ENCODE results near the gene CFTR.
A peak's percentile ranks its signal among the peaks of the same experiment; 100 is the strongest.
"Not testable (repeated sequence)": the region's sequence is repeated elsewhere in the genome, so short reads cannot be mapped to it uniquely, and the experiment has no call there.

The CFTR gene

DNA sequence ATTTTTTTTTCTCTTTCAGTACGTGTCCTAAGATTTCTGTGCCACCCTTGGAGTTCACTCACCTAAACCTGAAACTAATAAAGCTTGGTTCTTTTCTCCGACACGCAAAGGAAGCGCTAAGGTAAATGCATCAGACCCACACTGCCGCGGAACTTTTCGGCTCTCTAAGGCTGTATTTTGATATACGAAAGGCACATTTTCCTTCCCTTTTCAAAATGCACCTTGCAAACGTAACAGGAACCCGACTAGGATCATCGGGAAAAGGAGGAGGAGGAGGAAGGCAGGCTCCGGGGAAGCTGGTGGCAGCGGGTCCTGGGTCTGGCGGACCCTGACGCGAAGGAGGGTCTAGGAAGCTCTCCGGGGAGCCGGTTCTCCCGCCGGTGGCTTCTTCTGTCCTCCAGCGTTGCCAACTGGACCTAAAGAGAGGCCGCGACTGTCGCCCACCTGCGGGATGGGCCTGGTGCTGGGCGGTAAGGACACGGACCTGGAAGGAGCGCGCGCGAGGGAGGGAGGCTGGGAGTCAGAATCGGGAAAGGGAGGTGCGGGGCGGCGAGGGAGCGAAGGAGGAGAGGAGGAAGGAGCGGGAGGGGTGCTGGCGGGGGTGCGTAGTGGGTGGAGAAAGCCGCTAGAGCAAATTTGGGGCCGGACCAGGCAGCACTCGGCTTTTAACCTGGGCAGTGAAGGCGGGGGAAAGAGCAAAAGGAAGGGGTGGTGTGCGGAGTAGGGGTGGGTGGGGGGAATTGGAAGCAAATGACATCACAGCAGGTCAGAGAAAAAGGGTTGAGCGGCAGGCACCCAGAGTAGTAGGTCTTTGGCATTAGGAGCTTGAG lies at the start of gene CFTR:
TSS of gene CFTR (plus strand) at position 801 of the 830 bp plus-strand sequence. CDS start 70 bp downstream, outside the sequence.
- DNase-seq, result no peak

DNA sequence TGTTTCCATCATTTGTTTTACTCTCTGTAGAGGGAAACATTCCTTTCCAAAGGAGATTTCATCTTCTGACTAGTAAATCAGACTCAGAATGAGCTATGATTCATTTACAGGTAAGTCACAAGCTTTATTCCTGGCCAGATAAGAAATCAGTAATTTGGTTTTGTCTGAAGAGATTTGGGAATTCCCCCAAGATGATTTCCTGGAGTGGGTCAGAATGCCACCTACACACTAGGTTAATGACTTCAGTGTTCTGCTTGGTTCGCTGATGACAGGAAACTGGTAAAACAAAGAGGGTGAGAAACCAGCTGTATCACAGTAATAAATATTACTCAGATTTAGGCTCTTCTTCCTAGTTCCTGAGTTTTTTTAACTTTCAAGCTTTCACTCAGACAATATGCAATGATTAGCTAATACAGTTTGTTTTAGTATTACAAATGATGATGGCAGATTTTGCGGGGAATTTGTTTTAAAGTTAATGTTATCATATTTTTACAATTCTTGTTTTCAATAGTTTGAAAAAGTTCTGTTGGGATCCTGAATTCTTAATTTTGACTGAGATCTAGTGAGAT lies 44.3 kb upstream of the CFTR start:
- no peak for DNase-seq

DNA sequence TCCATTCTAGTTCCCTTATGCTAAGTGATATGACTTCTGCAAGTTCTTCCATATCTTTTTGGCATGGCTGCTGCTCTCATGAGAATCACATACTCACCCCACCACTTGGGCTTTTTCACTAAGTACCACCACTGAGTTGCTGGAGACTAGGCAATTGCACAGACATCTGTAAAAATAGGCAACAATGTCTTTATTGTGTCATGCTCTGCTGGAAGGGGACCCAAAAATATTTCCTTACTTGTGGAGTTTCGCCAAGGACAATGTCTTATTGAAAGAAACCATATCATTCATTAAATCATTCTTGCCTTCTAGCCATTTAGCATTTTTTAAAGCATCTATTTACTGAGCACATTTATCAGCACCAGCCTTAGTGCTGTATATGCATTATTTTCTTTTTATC lies 35.2 kb upstream of the CFTR start:
- no peak for DNase-seq

DNA sequence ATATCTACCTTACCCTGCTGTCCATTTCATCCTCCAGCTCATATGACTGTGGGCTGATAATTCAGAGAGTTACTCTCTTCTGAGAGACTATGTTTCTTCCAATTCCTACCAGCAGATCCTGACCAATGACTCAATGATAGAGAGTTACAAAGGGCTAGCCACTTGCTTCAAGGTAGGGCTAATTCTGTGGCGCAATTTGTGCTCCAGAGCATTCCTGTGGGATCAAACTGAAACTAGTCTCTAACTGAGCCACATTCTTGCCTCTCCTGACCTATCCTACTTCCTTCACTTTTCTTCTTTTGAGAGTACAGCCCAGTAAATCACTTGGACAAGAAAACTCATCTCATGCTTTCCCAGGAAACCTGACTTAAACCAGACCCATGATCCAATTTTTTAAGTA lies 34.6 kb upstream of the CFTR start:
- DNase-seq, result no peak

DNA sequence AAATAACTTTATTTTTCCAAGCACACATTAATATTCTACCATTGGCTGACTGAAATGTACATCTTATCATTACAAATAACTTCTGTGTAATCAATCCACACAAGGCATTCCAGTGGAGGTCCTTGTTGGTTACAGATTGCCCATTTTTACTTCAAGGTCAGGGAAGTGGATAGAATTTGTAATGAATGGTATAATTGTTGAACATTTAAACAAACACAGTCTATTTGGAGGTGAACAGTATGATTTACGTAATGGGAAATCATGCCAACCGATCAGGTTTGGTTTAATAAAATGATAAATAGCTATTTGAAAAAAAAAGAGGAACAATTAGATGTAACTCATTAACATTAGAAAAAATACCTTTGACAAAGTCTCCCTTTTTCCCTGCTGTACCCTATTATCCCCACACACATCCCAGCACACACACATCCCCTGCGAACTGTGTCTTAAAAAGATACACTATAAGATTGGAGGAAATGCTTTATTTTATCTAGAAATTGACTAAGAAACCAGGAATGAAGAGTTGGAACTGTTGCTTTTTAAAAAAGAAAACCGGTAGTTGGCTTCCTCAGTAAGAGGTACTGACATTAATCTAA lies 33.5 kb upstream of the CFTR start:
- no peak for DNase-seq

DNA sequence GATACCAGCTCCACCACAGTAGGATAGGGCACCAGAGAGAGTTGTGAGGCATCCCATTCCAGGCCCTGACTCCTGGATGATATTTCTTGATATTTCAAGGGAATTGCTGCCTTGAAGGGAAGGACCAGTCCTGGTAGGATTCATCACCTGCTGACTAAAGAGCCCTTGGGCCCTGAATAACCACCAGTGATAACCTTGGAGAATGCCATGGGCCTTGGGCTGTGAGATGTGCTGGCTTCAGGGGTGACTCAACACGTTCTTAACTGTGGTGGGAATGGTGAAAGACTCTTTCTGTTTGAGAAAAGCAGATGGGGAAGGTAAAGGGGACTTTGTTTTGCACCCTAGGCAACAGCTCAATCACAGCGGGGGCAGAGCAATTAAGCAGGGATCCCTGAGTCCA lies 31.2 kb upstream of the CFTR start:
- DNase-seq, result no peak

DNA sequence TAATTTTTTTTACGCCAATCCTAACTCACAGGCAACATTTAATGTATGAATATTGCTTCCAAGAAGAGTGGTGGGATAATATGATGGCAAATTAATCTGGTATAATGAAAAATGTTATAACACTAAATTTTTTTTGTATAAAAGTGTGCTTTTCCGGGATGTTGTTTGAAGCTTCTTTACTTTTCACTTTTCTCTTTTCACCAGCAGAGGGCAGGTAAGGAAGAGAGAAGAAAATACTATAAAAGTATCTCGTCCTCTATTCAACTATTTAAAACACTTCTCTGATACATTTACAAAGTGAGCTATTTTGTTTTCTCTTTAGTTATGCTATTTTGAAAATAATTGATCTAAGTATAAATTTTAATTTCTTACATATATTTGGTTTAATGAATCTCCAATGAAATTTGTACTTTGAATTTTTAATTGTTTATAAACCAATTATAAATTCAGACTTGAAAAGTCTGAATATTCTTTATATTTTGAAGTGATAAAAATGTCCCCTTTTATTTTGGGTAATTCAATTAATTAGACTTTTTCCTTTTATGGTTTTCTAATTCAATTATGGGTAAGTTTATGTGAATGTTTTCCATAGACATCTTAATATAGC lies 20.7 kb upstream of the CFTR start:
- DNase-seq, result peak; percentile 19

DNA sequence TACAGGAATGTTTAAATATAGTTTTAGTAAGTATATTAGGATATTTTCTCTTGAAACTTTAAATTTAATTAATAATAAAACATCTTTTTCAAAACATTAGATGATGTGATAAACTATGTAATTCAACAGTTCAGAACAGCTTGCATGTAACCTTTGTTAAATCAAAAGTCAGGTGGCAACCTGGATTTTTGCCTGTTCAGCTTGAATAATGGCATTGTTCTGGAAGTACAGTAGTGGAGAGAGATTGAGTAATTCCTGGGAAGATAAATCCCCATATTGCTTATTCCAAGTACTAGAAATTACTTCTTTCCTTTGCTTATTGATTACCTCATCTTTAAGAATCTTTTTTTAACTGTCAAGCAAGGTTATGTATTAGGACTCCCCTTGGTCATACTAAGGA lies 20.1 kb upstream of the CFTR start:
- no peak for DNase-seq

DNA sequence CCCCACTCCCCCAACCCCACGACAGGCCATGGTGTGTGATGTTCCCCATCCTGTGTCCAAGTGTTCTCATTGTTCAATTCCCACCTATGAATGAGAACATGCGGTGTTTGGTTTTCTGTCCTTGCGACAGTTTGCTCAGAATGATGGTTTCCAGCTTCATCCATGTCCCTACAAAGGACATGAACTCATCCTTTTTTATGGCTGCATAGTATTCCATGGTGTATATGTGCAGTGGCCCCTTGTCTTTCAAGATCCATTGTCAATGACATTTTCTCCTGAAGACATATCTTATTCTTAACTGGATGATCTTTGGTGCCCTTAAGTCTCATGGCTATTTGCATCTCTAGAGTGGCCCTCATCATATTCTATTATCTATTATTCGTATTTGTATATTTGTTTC lies 19.0 kb upstream of the CFTR start:
- not testable (repeated sequence) for DNase-seq

DNA sequence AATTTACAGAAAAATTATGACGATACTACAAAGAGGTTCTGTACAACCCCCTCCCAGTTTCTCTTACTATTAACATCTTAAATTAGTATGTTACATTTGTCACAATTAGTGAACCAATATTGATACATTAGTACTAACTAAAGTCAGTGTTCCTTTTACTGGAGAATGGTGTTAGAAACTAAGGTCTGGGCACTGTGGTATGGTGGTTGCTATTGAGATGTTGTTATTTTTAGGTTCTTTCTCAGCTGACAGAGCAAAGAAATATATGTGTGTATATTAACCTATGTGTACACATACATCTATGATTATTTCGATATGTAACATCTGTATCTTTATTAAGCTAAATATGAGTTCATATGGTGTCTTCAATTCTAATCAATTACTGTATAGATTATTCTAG lies 11.7 kb upstream of the CFTR start:
- DNase-seq, result no peak

DNA sequence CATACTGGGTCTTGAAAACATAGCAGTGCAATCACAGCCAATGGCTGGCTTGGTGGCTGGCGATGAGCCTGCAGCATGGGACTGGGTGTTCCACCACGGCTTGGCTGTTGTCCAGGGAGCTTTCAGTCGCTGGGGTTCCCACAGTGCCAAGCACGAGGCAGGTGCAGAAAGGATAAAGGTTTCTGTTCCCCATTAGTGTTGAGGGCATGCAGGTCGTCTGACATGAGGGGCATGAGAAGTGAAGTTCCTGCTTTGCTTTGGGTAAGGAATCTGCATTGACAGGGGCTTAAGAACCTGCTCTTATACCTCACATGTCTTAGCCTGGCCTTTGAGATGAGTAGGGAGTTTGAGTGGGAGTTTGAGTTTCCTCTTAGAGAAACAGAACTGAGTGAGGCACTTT lies 9.0 kb upstream of the CFTR start:
- no peak for DNase-seq

DNA sequence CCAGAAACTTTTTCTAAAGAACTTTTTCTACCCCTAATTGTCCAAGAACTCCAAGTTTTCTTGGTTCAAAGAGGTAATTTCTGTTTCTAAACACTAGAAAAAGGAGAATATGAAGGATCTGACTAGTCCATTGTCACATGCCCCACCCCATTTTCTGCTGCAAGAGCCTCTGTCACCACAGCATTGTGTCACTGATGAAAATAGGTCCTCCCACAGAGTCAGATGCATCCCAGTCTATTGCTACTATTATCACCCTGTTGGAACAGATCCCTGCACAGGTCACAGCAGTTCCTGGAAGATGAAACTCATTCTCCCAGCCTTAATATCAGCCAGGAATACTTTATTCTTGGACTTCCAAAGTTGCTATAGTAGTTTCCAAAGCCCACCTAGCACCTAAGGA lies 7.5 kb upstream of the CFTR start:
- DNase-seq, result no peak

DNA sequence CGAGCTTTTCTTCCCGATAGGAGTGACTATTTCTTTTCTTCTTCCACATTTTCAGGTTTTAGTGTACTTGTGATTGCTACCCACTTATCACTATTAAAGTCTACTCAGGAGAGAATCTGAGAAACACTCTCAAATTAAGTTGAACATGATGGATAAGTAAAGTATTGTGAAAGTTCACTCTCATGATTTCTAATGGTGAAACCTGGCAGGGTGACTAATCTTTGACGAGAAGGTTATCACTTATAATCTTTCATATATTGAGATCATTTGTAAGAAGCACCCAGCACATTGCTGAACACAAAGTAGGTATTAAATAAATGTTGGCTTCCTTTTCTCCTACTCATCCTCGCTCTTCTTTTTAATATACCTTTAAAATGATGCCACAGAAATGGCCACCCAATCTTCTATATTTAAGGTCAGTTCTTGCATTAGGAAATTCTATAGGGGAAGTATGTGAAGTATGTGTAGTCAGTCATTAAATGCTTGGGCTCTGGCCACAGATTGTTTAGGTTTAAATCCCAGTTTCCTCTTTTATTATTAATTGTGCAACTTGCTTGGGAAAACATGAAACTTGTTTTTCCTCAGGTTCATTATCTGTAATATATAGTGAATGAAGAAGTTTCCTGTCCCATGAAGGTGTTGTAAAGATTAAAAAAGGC lies 3.1 kb upstream of the CFTR start:
- DNase-seq, result no peak

DNA sequence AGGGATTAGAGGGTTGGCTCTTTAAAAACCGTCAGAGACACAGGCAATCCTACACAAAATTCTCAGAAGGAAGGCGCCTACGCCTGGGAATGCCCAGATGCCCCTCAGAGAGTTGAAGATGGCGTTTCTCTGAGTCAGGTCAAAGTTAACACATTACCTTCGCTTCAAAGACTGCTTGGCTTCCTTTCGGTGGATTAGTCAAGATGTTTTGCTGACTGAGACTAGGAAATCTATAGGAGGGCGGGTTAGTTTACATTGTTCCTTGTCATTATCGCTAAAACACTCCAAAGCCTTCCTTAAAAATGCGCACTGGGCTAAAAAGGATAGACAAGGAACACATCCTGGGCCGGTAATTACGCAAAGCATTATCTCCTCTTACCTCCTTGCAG lies 995 bp upstream of the CFTR start:
- DNase-seq, result no peak

DNA sequence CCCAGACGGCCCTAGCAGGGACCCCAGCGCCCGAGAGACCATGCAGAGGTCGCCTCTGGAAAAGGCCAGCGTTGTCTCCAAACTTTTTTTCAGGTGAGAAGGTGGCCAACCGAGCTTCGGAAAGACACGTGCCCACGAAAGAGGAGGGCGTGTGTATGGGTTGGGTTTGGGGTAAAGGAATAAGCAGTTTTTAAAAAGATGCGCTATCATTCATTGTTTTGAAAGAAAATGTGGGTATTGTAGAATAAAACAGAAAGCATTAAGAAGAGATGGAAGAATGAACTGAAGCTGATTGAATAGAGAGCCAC lies 184 bp downstream of the CFTR start:
- DNase-seq, result no peak

DNA sequence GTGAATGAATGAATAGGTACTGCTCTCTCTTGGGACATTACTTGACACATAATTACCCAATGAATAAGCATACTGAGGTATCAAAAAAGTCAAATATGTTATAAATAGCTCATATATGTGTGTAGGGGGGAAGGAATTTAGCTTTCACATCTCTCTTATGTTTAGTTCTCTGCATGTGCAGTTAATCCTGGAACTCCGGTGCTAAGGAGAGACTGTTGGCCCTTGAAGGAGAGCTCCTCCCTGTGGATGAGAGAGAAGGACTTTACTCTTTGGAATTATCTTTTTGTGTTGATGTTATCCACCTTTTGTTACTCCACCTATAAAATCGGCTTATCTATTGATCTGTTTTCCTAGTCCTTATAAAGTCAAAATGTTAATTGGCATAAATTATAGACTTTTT lies 1.2 kb downstream of the CFTR start:
- DNase-seq, result no peak

DNA sequence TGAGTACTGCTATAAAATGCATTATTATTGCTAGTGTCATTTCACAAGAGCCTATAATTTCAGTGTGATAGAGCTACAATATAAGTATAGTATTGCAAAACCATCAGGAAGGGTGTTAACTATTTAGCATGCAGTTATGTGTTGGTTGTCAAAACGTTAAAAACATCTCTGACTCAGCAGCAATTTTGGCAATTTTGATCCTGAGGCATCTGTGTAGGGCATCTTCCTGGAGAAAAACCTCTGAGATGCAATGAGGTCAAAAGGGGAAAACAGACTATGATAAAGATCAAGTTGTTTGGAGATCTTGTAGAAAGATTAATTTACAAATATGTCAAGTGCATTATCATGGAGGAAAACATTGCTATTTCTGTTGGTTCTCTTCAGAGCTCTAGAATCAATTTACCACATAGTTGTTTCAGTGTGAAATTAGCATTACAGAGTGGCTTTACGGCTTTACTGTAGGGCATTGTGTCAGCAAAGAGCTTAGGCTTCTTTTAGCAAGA lies 5.3 kb downstream of the CFTR start:
- no peak for DNase-seq

DNA sequence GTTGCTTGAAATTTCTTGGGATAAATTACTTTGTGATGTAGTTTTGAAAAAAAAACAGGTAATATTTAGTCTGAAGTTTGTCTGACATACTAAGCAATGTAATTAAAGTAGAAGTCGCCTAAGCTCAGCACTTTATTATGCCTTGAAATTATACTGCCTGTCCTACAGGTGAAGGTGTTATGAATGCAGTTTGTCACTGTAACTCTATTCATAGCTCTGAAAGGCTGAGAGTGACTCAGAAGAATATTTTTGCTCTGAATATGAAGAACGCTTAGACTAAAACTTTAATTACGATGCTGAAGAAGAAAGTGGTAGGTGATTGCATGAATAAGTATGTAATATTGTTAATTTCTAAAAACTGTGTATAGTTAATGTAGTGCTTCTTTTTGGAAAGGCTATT lies 9.2 kb downstream of the CFTR start:
- no peak for DNase-seq

DNA sequence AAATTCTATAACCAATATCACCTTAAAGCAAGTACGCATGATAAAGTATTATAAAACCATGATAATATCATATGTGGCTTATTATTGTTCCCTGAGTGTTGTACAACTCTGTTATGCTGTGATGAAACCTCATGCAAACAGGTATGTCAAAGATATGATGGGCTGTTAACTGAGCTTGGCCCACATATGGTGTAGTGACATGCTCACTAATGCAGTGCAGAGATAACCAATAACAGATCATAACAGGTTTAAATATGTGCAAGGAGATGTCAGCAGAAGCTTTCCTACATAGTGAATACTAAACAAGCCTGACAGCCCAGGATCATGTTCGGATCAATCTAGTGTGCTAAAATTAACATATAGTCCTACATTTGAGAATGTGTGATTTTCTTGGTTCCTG lies 9.6 kb downstream of the CFTR start:
- DNase-seq, result no peak

DNA sequence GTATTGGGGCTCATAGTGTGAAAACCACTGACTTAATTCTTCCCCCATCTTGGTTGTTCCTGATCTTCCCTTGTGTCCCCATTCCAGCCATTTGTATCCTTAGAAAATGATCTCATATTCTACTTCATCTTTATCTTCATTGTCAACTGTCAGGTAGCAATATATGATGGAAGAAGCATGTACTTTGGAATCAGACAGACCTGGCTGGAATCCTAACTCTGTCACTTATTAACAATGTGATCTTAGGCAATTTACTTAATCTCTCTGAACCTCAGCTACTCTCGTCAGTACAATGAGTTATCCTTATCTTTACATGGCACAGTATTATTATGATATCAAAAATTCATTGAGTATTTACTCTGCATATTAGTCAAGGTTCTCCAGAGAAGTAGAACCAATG lies 10.1 kb downstream of the CFTR start:
- no peak for DNase-seq

DNA sequence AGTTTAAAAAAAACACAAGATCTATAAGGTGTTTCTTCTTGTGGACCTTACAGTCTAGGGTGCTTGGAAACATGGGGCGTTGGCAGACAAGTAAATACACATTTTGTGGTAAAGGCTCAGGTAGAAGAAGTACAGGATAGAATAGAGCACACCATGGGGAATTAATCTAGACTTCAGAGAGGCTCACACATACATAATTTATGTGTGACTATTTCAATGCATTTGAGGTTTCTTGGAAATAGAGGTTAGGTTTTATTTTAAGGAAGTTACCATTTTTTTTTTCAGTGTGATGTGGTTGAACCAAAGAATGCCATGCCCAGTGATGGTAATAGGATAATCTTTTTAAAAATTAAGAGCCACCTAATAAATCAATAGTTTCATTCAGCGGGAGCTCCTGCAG lies 12.8 kb downstream of the CFTR start:
- no peak for DNase-seq

DNA sequence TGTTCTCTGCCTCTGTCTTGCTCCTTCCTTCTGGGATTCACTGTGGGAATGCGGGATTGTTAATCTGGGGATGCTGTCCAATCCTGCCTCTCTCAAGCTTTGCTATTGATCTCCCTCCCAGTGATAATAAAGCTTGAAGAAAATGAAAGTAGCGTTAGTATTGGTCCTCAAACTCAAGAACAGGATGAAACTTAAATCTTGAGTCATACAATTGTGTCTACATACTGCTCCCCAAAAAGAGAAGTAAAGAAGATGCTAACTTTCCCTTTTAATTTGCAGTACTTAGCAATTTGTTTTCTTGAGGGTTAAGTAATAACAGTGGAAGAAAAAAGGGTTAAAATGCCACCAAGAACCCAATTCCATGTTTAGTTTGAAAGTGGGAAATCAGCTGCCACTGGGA lies 13.6 kb downstream of the CFTR start:
- no peak for DNase-seq

DNA sequence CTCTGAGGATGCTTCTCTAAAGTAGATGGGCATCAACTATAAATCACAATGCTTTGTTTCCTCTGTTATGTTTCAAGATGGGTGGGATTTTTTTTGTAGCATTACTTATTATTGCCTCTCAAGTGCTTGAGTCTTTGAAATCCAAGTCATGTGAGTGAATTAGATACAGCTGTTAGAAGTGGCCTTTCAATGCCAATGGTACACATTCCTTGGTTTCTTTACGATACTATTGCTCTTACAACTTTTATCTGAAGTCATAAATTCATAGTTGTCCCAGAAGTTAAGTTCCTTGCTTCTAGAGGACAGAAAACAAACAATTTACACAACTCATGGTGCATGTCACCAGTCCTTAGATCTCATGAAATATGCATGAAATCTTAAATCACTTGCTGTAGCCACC lies 15.5 kb downstream of the CFTR start:
- DNase-seq, result no peak

DNA sequence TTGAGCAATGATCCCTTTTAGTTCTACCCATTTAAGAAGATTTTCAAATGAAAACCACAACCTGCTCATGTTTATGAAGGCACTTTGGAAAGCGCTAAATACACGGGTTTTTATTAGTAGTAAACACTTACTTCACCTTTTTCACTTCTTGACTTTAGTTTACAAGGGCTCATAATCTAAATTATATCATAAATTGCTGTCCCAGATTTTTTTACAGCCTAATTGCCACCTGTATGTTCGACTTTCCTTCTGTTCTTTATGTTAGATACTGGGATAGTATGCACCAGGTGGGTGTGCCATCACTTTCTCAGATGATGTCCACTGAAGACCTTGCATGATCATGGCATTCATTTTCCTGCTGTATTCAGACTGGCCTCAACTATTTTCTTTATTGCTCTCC lies 22.5 kb downstream of the CFTR start:
- no peak for DNase-seq

Data from amniotic stem cell (primary cell).